ENCODE data around the gene RGPD5.
"Not testable (repeated sequence)": the region's sequence is repeated elsewhere in the genome, so short reads cannot be mapped to it uniquely, and the experiment has no call there.

RGPD5 gene

GRCh38 chr2:109794074-109794737 is at the start of gene RGPD5:
Gene RGPD5, plus strand, starts transcription at chr2:109794305. Its CDS starts 161 bp downstream, at chr2:109794466.
- DNase-seq (ENCODE audit: low spot score): not testable (repeated sequence)

- DNase-seq (ENCODE audit: low spot score): not testable (repeated sequence)
Observed at GRCh38 chr2:109751572-109751971, 42.5 kb upstream of the RGPD5 start.

GRCh38 chr2:109757163-109757824 is 36.8 kb upstream of the RGPD5 start:
- DNase-seq (ENCODE audit: low spot score): not testable (repeated sequence)

GRCh38 chr2:109760265-109761042 is 33.7 kb upstream of the RGPD5 start:
- not testable (repeated sequence) for DNase-seq (ENCODE audit: low spot score)

GRCh38 chr2:109761043-109761454 is 33.1 kb upstream of the RGPD5 start:
- DNase-seq (ENCODE audit: low spot score): not testable (repeated sequence)

- not testable (repeated sequence) for DNase-seq (ENCODE audit: low spot score)
Observed at GRCh38 chr2:109761976-109762375, 32.1 kb upstream of the RGPD5 start.

GRCh38 chr2:109766074-109766473 is 28.0 kb upstream of the RGPD5 start:
- DNase-seq (ENCODE audit: low spot score): not testable (repeated sequence)

GRCh38 chr2:109766886-109767578 is 27.1 kb upstream of the RGPD5 start:
- DNase-seq (ENCODE audit: low spot score): not testable (repeated sequence)

- not testable (repeated sequence) for DNase-seq (ENCODE audit: low spot score)
Observed at GRCh38 chr2:109768934-109769333, 25.2 kb upstream of the RGPD5 start.

- not testable (repeated sequence) for DNase-seq (ENCODE audit: low spot score)
Observed at GRCh38 chr2:109779118-109779517, 15.0 kb upstream of the RGPD5 start.

- not testable (repeated sequence) for DNase-seq (ENCODE audit: low spot score)
Observed at GRCh38 chr2:109781147-109781816, 12.8 kb upstream of the RGPD5 start.

GRCh38 chr2:109782446-109782993 is 11.6 kb upstream of the RGPD5 start:
- not testable (repeated sequence) for DNase-seq (ENCODE audit: low spot score)

GRCh38 chr2:109791530-109792279 is 2.4 kb upstream of the RGPD5 start:
- not testable (repeated sequence) for DNase-seq (ENCODE audit: low spot score)

GRCh38 chr2:109792659-109793058 is 1.4 kb upstream of the RGPD5 start:
- not testable (repeated sequence) for DNase-seq (ENCODE audit: low spot score)

GRCh38 chr2:109871129-109871751 is 77.1 kb downstream of the RGPD5 start:
- DNase-seq (ENCODE audit: low spot score): not testable (repeated sequence)

- not testable (repeated sequence) for DNase-seq (ENCODE audit: low spot score)
Observed at GRCh38 chr2:109876625-109877024, 82.5 kb downstream of the RGPD5 start.

GRCh38 chr2:109882112-109882511 is 88.0 kb downstream of the RGPD5 start:
- not testable (repeated sequence) for DNase-seq (ENCODE audit: low spot score)

GRCh38 chr2:109888414-109888813 is 94.3 kb downstream of the RGPD5 start:
- not testable (repeated sequence) for DNase-seq (ENCODE audit: low spot score)

GRCh38 chr2:109889909-109890308 is 95.8 kb downstream of the RGPD5 start:
- not testable (repeated sequence) for DNase-seq (ENCODE audit: low spot score)

- not testable (repeated sequence) for DNase-seq (ENCODE audit: low spot score)
Observed at GRCh38 chr2:109891024-109891423, 96.9 kb downstream of the RGPD5 start.

All from hematopoietic multipotent progenitor cell treated with erythropoietin and hydrocortisone succinate and interleukin-3 and kit ligand, for 15 days (in vitro differentiated cells).